SK-N-SH (cell line): ENCODE results near the gene CSTF3. TPM values are rescaled to one million over a fixed set of nuclear protein-coding genes. Genes with fewer than 3 reads are reported as not detected.

Experiments used
- CTCF ChIA-PET: fragments of 300-600, 350-600 bp; formaldehyde crosslinking; extraction: SDS; loops from one replicate; lab custom pipeline; 2021; lab: Yijun Ruan, JAX
- POLR2A ChIA-PET: fragments of 350-600 bp; sonication (Branson Sonifier 250); formaldehyde crosslinking; extraction: SDS; loops from one replicate; lab custom pipeline; 2020; ENCODE audit warnings: antibody characterized with exemption, inconsistent platforms; lab: Yijun Ruan, JAX
- DNase-seq: peaks from one replicate; pipeline ENCODE4 v3.0.0; 2012
- H2AFZ ChIP-seq: fragments of 200-600 bp; sonication (generic); 2 replicates; pipeline ENCODE4 v1.8.1; 2016; ENCODE audit warnings: antibody characterized with exemption, mild to moderate bottlenecking, low read depth
- H3F3A ChIP-seq: fragments of 200-600 bp; sonication (generic); replicated peaks from 2 replicates; pipeline ENCODE3; 2016; ENCODE audit warnings: antibody characterized with exemption, mild to moderate bottlenecking; ENCODE audit not compliant: insufficient read depth
- H3K27ac ChIP-seq, 2 experiments: fragments of 200-500 bp in 1 of 2; fragments of 200-600 bp in 1 of 2; sonication (Bioruptor generic) in 1 of 2; sonication (generic), shearing (Covaris generic) in 1 of 2; 2 replicates each; pipeline versions ENCODE4 v1.5.1 to v1.6.1; 2014 to 2016; ENCODE audit warnings: low read depth in 2 of 2, inconsistent platforms in 1 of 2, low read length in 1 of 2, mild to moderate bottlenecking in 1 of 2, mixed read lengths in 1 of 2
- H3K27me3 ChIP-seq: fragments of 200-600 bp; sonication (generic), shearing (Covaris generic); 2 replicates; pipeline ENCODE4 v1.6.1; 2016; ENCODE audit warnings: mixed run types; ENCODE audit not compliant: insufficient read depth
- H3K36me3 ChIP-seq, 2 experiments: fragments of 200-500 bp in 1 of 2; fragments of 200-600 bp in 1 of 2; sonication (Bioruptor generic) in 1 of 2; sonication (generic) in 1 of 2; replicated peaks in 1 of 2; 2 replicates each; pipeline versions ENCODE3 to v1.5.1; 2014 to 2016; ENCODE audit warnings: low read length in 1 of 2, mild to moderate bottlenecking in 1 of 2; ENCODE audit not compliant: insufficient read depth in 2 of 2, control insufficient read depth in 1 of 2
- H3K4me1 ChIP-seq, 2 experiments: fragments of 200-500 bp in 1 of 2; fragments of 200-600 bp in 1 of 2; sonication (Bioruptor generic) in 1 of 2; sonication (generic), shearing (Covaris generic) in 1 of 2; 2 replicates each; pipeline versions ENCODE4 v1.5.1 to v1.6.1; 2014 to 2016; ENCODE audit warnings: low read depth in 1 of 2, low read length in 1 of 2, mixed run types in 1 of 2; ENCODE audit not compliant: insufficient read depth in 2 of 2, control insufficient read depth in 1 of 2
- H3K4me2 ChIP-seq: fragments of 200-600 bp; sonication (generic), shearing (Covaris generic); 2 replicates; pipeline ENCODE4 v1.6.1; 2017; ENCODE audit warnings: mixed run types
- H3K4me3 ChIP-seq, 2 experiments: fragments of 200-500 bp in 1 of 2; fragments of 200-600 bp in 1 of 2; sonication (Bioruptor generic) in 1 of 2; sonication (generic), shearing (Covaris generic) in 1 of 2; 2 replicates each; pipeline versions ENCODE4 v1.5.1 to v1.8.1; 2014 to 2016; ENCODE audit warnings: low read depth in 2 of 2, inconsistent platforms in 1 of 2, low read length in 1 of 2, mild to moderate bottlenecking in 1 of 2, mixed read lengths in 1 of 2, moderate library complexity in 1 of 2
- H3K79me2 ChIP-seq: fragments of 200-600 bp; sonication (generic); 2 replicates; pipeline ENCODE4 v1.8.1; 2017; ENCODE audit warnings: mild to moderate bottlenecking; ENCODE audit not compliant: insufficient read depth
- H3K9ac ChIP-seq: fragments of 200-600 bp; sonication (generic); 2 replicates; pipeline ENCODE4 v1.6.1; 2017; ENCODE audit warnings: mixed run types
- H3K9me2 ChIP-seq: fragments of 200-600 bp; sonication (generic); 2 replicates; pipeline ENCODE4 v1.6.1; 2017; ENCODE audit warnings: mixed run types
- H3K9me3 ChIP-seq: fragments of 200-600 bp; sonication (generic); 2 replicates; pipeline ENCODE4 v1.6.1; 2017; ENCODE audit warnings: mixed run types, mild to moderate bottlenecking, moderate library complexity
- H4K20me1 ChIP-seq: fragments of 200-600 bp; sonication (generic); 2 replicates; pipeline ENCODE4 v1.6.1; 2017; ENCODE audit warnings: mild to moderate bottlenecking, mixed run types; ENCODE audit not compliant: insufficient read depth
- CHD2 ChIP-seq: fragments of 150-350 bp; IDR thresholded peaks from 2 replicates; pipeline ENCODE4 v1.6.1; 2018; ENCODE audit warnings: low read length; ENCODE audit not compliant: partially characterized antibody
- ELF1 ChIP-seq: IDR thresholded peaks from 2 replicates; pipeline ENCODE4 v1.4.0; 2012
- EP300 ChIP-seq, 2 experiments: IDR thresholded peaks; 2 replicates each; pipeline versions ENCODE4 v1.4.0 to v1.6.1; 2012; ENCODE audit warnings: borderline replicate concordance in 1 of 2, low read depth in 1 of 2, low read length in 1 of 2
- MEF2A ChIP-seq: IDR thresholded peaks from 2 replicates; pipeline ENCODE4 v1.4.0; 2012; ENCODE audit warnings: low read depth, borderline replicate concordance
- MXI1 ChIP-seq: IDR thresholded peaks from 2 replicates; pipeline ENCODE4 v1.6.1; 2012; ENCODE audit warnings: mild to moderate bottlenecking, low read depth, low read length, improper control_type of control experiment
- NFIC ChIP-seq: IDR thresholded peaks from 2 replicates; pipeline ENCODE4 v1.4.0; 2012; ENCODE audit warnings: borderline replicate concordance
- NRF1 ChIP-seq: IDR thresholded peaks from 2 replicates; pipeline ENCODE4 v1.6.1; 2012; ENCODE audit warnings: low read depth, mild to moderate bottlenecking, low read length
- POLR2AphosphoS5 ChIP-seq: IDR thresholded peaks from 2 replicates; pipeline ENCODE4 v1.6.1; 2012; ENCODE audit warnings: low read depth, low read length
- RAD21 ChIP-seq: IDR thresholded peaks from 2 replicates; pipeline ENCODE4 v1.6.1; 2012; ENCODE audit warnings: mild to moderate bottlenecking, low read length
- RCOR1 ChIP-seq: fragments of 150-350 bp; IDR thresholded peaks from 2 replicates; pipeline ENCODE4 v1.6.1; 2017; ENCODE audit warnings: antibody characterized with exemption, low read length
- RFX5 ChIP-seq: IDR thresholded peaks from 2 replicates; pipeline ENCODE4 v1.6.1; 2012; ENCODE audit warnings: mild to moderate bottlenecking, improper control_type of control experiment, low read length
- SIN3A ChIP-seq: IDR thresholded peaks from 2 replicates; pipeline ENCODE4 v1.6.1; 2012; ENCODE audit warnings: low read depth, mild to moderate bottlenecking, low read length, moderate library complexity, borderline replicate concordance
- SMC3 ChIP-seq: IDR thresholded peaks from 2 replicates; pipeline ENCODE4 v1.6.1; 2012; ENCODE audit warnings: low read depth, low read length, improper control_type of control experiment
- TCF12 ChIP-seq: IDR thresholded peaks from 2 replicates; pipeline ENCODE4 v1.4.0; 2012
- TEAD4 ChIP-seq: IDR thresholded peaks from 2 replicates; pipeline ENCODE4 v1.4.0; 2012; ENCODE audit warnings: mild to moderate bottlenecking, borderline replicate concordance; ENCODE audit not compliant: insufficient read depth
- WGBS: methylation state at CpG from one replicate; pipeline ENCODE4 v1.1.6; 2017; ENCODE audit warnings: low lambda C conversion rate; 5-methylcytosine and 5-hydroxymethylcytosine counted together
- polyA plus RNA-seq, 3 experiments: library from polyadenylated mRNA; depleted of rRNA; stranded (reverse); fragments of >200 nt; gene quantifications; 2 replicates each; pipeline ENCODE4 v1.2.3, GENCODE V29; 2012
- TF ChIP-seq, protein P1 (sequence below): fragments of 150-350 bp; IDR thresholded peaks from 2 replicates; pipeline ENCODE4 v1.6.1; 2016; ENCODE audit warnings: mild to moderate bottlenecking, low read depth, low read length
- TF ChIP-seq, protein P2 (sequence below): IDR thresholded peaks from 2 replicates; pipeline ENCODE4; 2012

The CSTF3 gene
- polyA plus RNA-seq, 1 of the 3 experiments (the other 2 are of a cell fraction) = 26.3 TPM

DNA sequence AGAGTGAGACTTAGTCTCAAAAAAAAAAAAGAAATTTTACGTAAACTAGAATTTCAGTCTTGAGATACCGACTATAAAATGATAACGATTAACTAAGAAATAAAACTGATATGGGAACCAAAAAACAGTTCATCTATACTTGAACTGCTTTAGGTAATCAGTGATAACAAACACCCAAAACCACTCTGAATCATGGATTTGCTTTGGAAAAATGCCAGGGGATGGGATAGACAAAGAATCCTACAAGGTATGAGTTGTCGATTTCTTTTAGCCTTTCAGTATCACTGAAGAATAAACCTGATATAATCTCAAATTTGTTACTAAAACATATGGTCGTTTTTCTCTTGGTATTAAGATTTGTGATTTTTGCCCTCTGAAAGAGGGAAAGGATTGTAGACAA, 13.7 kb downstream of the CSTF3 start:
- no peak for TF ChIP-seq SMC3
- peak; percentile 29; the same call in 1 of the 2 replicates for TF ChIP-seq NFIC
- TF ChIP-seq, all 33 proteins: peak for 1
- H3K27ac ChIP-seq = peak overlapping the region in 1 of 2 experiments; percentile 15; a peak in 1 of 4 replicates
- WGBS = 66% methylated on average over 5 of the region's 5 CpGs
- peaks cover 0 to 20% of the 10 kb centered on the region in 2 experiments; a peak in 2 of 4 replicates for H3K4me1 ChIP-seq
- no peak for DNase-seq
- no peaks in the 10 kb centered on the region for H3K9me3 ChIP-seq
- ChIA-PET CTCF (interaction anchor here (0.7 kb wide), 1 partner anchor 428 kb away, joined by 3 read pairs; no protein-coding TSS in a partner anchor), POLR2A (no interaction called here)
- H2AFZ ChIP-seq = no peak overlapping the region
- peaks cover 100% of the 10 kb centered on the region for H3K79me2 ChIP-seq
- H3F3A ChIP-seq = peaks cover 12% of the 10 kb centered on the region
- H3K9me2 ChIP-seq = no peaks in the 10 kb centered on the region
- peaks cover 8 to 20% of the 10 kb centered on the region in 2 experiments for H3K36me3 ChIP-seq
- H3K4me3 ChIP-seq = no peak overlapping the region
- 0 out of 2 replicates have a peak overlapping the region, but pooled peaks have one; percentile 35 for H3K4me2 ChIP-seq
- no peak overlapping the region for H3K9ac ChIP-seq
- H4K20me1 ChIP-seq = peaks cover 100% of the 10 kb centered on the region
- no peaks in the 10 kb centered on the region for H3K27me3 ChIP-seq

DNA sequence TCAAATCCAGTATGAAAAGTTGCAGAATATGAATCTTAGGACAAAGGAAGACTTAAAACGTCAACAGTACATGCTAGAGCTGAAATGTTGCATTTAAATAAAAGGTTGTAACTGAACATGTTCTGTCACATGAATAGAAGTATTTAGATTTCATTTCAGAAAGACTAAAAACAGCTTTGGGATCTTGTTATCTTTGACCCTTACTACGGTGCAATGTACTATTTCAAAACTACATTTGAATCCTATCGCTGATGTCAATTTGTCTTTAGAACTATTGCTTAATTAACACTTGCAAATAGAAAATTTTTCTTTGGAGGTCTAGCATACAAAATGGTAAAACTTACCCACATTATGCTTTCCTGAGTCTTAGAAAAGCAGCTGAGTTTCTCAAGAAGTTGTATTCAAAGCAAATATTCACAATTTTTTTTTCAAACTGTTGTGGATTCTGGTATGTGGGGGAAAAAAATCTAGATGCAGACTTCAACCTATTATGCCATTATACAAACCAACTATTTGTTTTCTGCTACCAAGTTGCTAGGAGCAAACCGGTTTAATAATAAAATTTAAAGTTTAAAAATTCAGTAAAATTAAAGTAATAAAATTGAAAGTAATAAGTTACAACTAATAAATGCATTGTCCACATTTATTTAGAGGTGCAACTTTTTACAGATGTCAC, 25.4 kb downstream of the CSTF3 start:
- peaks cover 51% of the 10 kb centered on the region for H3F3A ChIP-seq
- peaks cover 0 to 55% of the 10 kb centered on the region in 2 experiments; a peak in 2 of 4 replicates for H3K4me1 ChIP-seq
- H4K20me1 ChIP-seq = peaks cover 11% of the 10 kb centered on the region; the same call in 1 of the 2 replicates
- ChIA-PET POLR2A (no interaction called here), CTCF (interaction anchor here (0.8 to 1.6 kb wide), 2 partner anchors 26 to 30 kb away, joined by 3 read pairs; no protein-coding TSS in a partner anchor)
- H3K9me3 ChIP-seq = no peaks in the 10 kb centered on the region
- peak overlapping the region; percentile 6; the same call in 1 of the 2 replicates for H3K4me2 ChIP-seq
- H3K36me3 ChIP-seq = peaks cover 49 to 57% of the 10 kb centered on the region in 2 experiments
- 71% methylated on average over 4 of the region's 4 CpGs for whole genome bisulfite sequencing
- no peak overlapping the region for H3K4me3 ChIP-seq
- no peaks in the 10 kb centered on the region for H3K9me2 ChIP-seq
- H3K27ac ChIP-seq = peak overlapping the region; percentile 68 to 82
- H2AFZ ChIP-seq = no peak overlapping the region
- no peak overlapping the region; the same call in 1 of the 2 replicates for H3K9ac ChIP-seq
- no peaks in the 10 kb centered on the region for H3K27me3 ChIP-seq
- DNase-seq = no peak
- peaks cover 40% of the 10 kb centered on the region for H3K79me2 ChIP-seq
- no peak for TF ChIP-seq NRF1
- no peak for TF ChIP-seq MXI1

DNA sequence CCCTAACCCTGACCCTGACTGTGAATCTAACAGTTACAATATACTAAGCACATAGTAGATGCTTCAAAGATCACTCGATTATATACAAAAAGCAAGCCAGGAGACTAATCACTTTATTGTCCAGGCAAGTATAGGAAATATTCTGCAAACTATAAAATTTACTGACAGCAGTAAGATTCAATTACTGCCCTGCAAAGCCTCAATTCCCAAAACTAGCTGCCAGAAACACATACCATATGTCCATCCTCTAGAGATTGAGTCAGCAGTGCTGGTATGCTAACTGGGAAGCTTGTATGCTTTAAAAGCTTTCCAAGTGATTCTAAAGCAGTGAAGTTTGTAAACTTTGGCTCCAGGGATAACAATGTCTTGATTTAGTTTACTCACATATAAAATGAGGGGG, 26.1 kb downstream of the CSTF3 start:
- Histone ChIP-seq H3K4me3 (no peak overlapping the region), H3K79me2 (peaks cover 33% of the 10 kb centered on the region), H3K9me3 (no peaks in the 10 kb centered on the region), H3K27ac (peak overlapping the region; percentile 68 to 82), H3K9me2 (no peaks in the 10 kb centered on the region), H3K9ac (no peak overlapping the region; the same call in 1 of the 2 replicates), H2AFZ (no peak overlapping the region), H3K27me3 (no peaks in the 10 kb centered on the region), H3K4me2 (peak overlapping the region; percentile 13; the same call in 1 of the 2 replicates), H3F3A (peaks cover 44% of the 10 kb centered on the region), H4K20me1 (peaks cover 10% of the 10 kb centered on the region; the same call in 1 of the 2 replicates), H3K36me3 (peaks cover 42 to 54% of the 10 kb centered on the region in 2 experiments), H3K4me1 (peaks cover 0 to 54% of the 10 kb centered on the region in 2 experiments; a peak in 2 of 4 replicates)
- ChIA-PET CTCF (interaction anchor here (0.8 to 1.6 kb wide), 2 partner anchors 25 to 31 kb away, joined by 3 read pairs; no protein-coding TSS in a partner anchor), POLR2A (no interaction called here)
- 13% methylated on average over 1 of the region's 1 CpG for WGBS
- DNase-seq = no peak
- TF ChIP-seq TEAD4 = peak; percentile 65; the same call in 1 of the 2 replicates
- no peak for TF ChIP-seq SMC3
- TF ChIP-seq RCOR1 = peak; percentile 45; the same call in 1 of the 2 replicates
- TF ChIP-seq, protein P1, sequence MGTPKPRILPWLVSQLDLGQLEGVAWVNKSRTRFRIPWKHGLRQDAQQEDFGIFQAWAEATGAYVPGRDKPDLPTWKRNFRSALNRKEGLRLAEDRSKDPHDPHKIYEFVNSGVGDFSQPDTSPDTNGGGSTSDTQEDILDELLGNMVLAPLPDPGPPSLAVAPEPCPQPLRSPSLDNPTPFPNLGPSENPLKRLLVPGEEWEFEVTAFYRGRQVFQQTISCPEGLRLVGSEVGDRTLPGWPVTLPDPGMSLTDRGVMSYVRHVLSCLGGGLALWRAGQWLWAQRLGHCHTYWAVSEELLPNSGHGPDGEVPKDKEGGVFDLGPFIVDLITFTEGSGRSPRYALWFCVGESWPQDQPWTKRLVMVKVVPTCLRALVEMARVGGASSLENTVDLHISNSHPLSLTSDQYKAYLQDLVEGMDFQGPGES = no peak
- peak; percentile 96 for TF ChIP-seq TCF12
- peak; percentile 76; the same call in 1 of the 2 replicates for TF ChIP-seq POLR2AphosphoS5
- TF ChIP-seq CHD2 = peak; percentile 16
- TF ChIP-seq EP300 (IDR thresholded peaks at IDR 0.05; ENCODE audit: borderline replicate concordance in 1 of 2, low read depth in 1 of 2, low read length in 1 of 2) = peak; percentile 59 to 75; a peak in 3 of 4 replicates
- TF ChIP-seq RAD21 = 0 out of 2 replicates have a peak, but pooled peaks have one; percentile 7
- TF ChIP-seq MXI1 = no peak
- 0 out of 2 replicates have a peak, but pooled peaks have one; percentile 59 for TF ChIP-seq SIN3A
- TF ChIP-seq NFIC = peak; percentile 53; the same call in 1 of the 2 replicates
- no peak for TF ChIP-seq ELF1
- no peak for TF ChIP-seq MEF2A
- TF ChIP-seq, protein P2, sequence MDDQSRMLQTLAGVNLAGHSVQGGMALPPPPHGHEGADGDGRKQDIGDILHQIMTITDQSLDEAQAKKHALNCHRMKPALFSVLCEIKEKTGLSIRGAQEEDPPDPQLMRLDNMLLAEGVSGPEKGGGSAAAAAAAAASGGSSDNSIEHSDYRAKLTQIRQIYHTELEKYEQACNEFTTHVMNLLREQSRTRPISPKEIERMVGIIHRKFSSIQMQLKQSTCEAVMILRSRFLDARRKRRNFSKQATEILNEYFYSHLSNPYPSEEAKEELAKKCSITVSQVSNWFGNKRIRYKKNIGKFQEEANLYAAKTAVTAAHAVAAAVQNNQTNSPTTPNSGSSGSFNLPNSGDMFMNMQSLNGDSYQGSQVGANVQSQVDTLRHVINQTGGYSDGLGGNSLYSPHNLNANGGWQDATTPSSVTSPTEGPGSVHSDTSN = peak; percentile 92
- no peak for TF ChIP-seq RFX5
